HG02763 (cell line): ENCODE measurements around the gene PDE1A.
"Not testable (repeated sequence)": the region's sequence is repeated elsewhere in the genome, so short reads cannot be mapped to it uniquely, and the experiment has no call there.

Source experiments
- ATAC-seq: cut with Tn5 transposase; IDR thresholded peaks from one replicate; pipeline ENCODE4 v1.9.1; 2021; ENCODE audit warnings: mild to moderate bottlenecking, moderate library complexity; ENCODE audit not compliant: unreplicated experiment

The PDE1A gene

GRCh38 chr2:182410120-182410519 lies 16.7 kb downstream of the PDE1A start:
- no peak for ATAC-seq

GRCh38 chr2:182406221-182406620 lies 20.6 kb downstream of the PDE1A start:
- no peak for ATAC-seq

- ATAC-seq: no peak
Measured at GRCh38 chr2:182404975-182405561, 21.8 kb downstream of the PDE1A start.

GRCh38 chr2:182404092-182404491 lies 22.7 kb downstream of the PDE1A start:
- ATAC-seq: no peak

- no peak for ATAC-seq
Measured at GRCh38 chr2:182393270-182393760, 33.5 kb downstream of the PDE1A start.

GRCh38 chr2:182391443-182391842 lies 35.4 kb downstream of the PDE1A start:
- ATAC-seq: no peak

GRCh38 chr2:182386267-182386880 lies 40.5 kb downstream of the PDE1A start:
- ATAC-seq: not testable (repeated sequence)

GRCh38 chr2:182384860-182385259 lies 42.0 kb downstream of the PDE1A start:
- ATAC-seq: no peak

GRCh38 chr2:182381225-182381624 lies 45.6 kb downstream of the PDE1A start:
- no peak for ATAC-seq

- ATAC-seq: no peak
Measured at GRCh38 chr2:182379241-182379640, 47.6 kb downstream of the PDE1A start.

- ATAC-seq: no peak
Measured at GRCh38 chr2:182378759-182379158, 48.1 kb downstream of the PDE1A start.

GRCh38 chr2:182377467-182377866 lies 49.4 kb downstream of the PDE1A start:
- no peak for ATAC-seq

GRCh38 chr2:182375862-182376261 lies 51.0 kb downstream of the PDE1A start:
- ATAC-seq: no peak

GRCh38 chr2:182372661-182373060 lies 54.2 kb downstream of the PDE1A start:
- no peak for ATAC-seq

GRCh38 chr2:182368996-182369395 lies 57.8 kb downstream of the PDE1A start:
- no peak for ATAC-seq

GRCh38 chr2:182368446-182368845 lies 58.4 kb downstream of the PDE1A start:
- ATAC-seq: no peak

GRCh38 chr2:182367401-182367800 lies 59.4 kb downstream of the PDE1A start:
- ATAC-seq: no peak

- ATAC-seq: no peak
Measured at GRCh38 chr2:182366628-182367027, 60.2 kb downstream of the PDE1A start.

GRCh38 chr2:182365855-182366254 lies 61.0 kb downstream of the PDE1A start:
- ATAC-seq: no peak

GRCh38 chr2:182361477-182361876 lies 65.4 kb downstream of the PDE1A start:
- no peak for ATAC-seq

GRCh38 chr2:182360663-182361260 lies 66.1 kb downstream of the PDE1A start:
- no peak for ATAC-seq

GRCh38 chr2:182359990-182360662 lies 66.7 kb downstream of the PDE1A start:
- ATAC-seq: no peak
